GM21825 (cell line): ENCODE results near the gene ZNF20.
"Not testable (repeated sequence)": the region's sequence is repeated elsewhere in the genome, so short reads cannot be mapped to it uniquely, and the experiment has no call there.

ENCODE experiments used
- ATAC-seq: cut with Tn5 transposase; IDR thresholded peaks from one replicate; pipeline ENCODE4 v1.9.1; 2021; ENCODE audit warnings: mild to moderate bottlenecking, moderate library complexity; ENCODE audit not compliant: unreplicated experiment

Gene ZNF20

GRCh38 chr19:12113121-12113520 lies 27.0 kb downstream of the ZNF20 start:
- no peak for ATAC-seq

- no peak for ATAC-seq
These were observed 27.4 kb downstream of the ZNF20 start for GRCh38 chr19:12112701-12113100.

GRCh38 chr19:12111943-12112637 lies 28.1 kb downstream of the ZNF20 start:
- no peak for ATAC-seq

GRCh38 chr19:12111176-12111575 lies 29.0 kb downstream of the ZNF20 start:
- ATAC-seq, result no peak

- ATAC-seq, result not testable (repeated sequence)
These were observed 36.2 kb downstream of the ZNF20 start for GRCh38 chr19:12103909-12104308.

GRCh38 chr19:12098040-12098439 lies 42.1 kb downstream of the ZNF20 start:
- ATAC-seq, result no peak

- ATAC-seq, result no peak
These were observed 44.9 kb downstream of the ZNF20 start for GRCh38 chr19:12095111-12095790.

- ATAC-seq, result no peak
These were observed 46.4 kb downstream of the ZNF20 start for GRCh38 chr19:12093777-12094176.

GRCh38 chr19:12092956-12093355 lies 47.2 kb downstream of the ZNF20 start:
- no peak for ATAC-seq

- ATAC-seq, result peak; percentile 63
These were observed 47.9 kb downstream of the ZNF20 start for GRCh38 chr19:12092065-12092867.

- no peak for ATAC-seq
These were observed 49.3 kb downstream of the ZNF20 start for GRCh38 chr19:12090807-12091206.

GRCh38 chr19:12085074-12085818 lies 54.9 kb downstream of the ZNF20 start:
- ATAC-seq, result no peak

- ATAC-seq, result not testable (repeated sequence)
These were observed 56.8 kb downstream of the ZNF20 start for GRCh38 chr19:12083336-12083735.
